WTC11 (cell line): ENCODE measurements around the gene GRK4.

Experiments used
- CBFB ChIP-seq: sonication (generic); formaldehyde crosslinking; IDR thresholded peaks from 2 replicates; pipeline ENCODE4 v1.8.1; 2022; ENCODE audit warnings: mild to moderate bottlenecking, low read depth, missing genetic modification reagents
- ESRRA ChIP-seq: sonication (generic); formaldehyde crosslinking; IDR thresholded peaks from 2 replicates; pipeline ENCODE4 v1.8.1; 2022; ENCODE audit warnings: mild to moderate bottlenecking, missing genetic modification reagents, borderline replicate concordance

GRCh38 chr4:3083732-3084131, 120.4 kb downstream of the GRK4 start:
- no peak for TF ChIP-seq CBFB
- no peak for TF ChIP-seq ESRRA (CRISPR knock-in tag)
